GM12878 (cell line): ENCODE data around the gene PGBD5. TPM values are rescaled to one million over a fixed set of nuclear protein-coding genes. Genes with fewer than 3 reads are reported as not detected.

ENCODE experiments used
- ATAC-seq: fragments of 200-7000 bp; cut with Tn5 transposase; 3 replicates; pipeline ENCODE4 v1.9.1; 2020; ENCODE audit warnings: mild to moderate bottlenecking, moderate library complexity
- BruUV-seq: library from RNA; stranded (reverse); fragments of 400-500 nt; replicated peaks from 2 replicates; lab custom pipeline; 2021; lab: Mats Ljungman, UMichigan
- CTCF ChIA-PET: fragments of 300-600 bp; sonication (Branson Sonifier 250); formaldehyde crosslinking; extraction: SDS; loops from one replicate; lab custom pipeline; 2021; ENCODE audit warnings: inconsistent platforms; lab: Yijun Ruan, JAX
- POLR2A ChIA-PET: fragments of 350-600 bp; formaldehyde crosslinking; extraction: SDS; loops from one replicate; lab custom pipeline; 2021; ENCODE audit warnings: inconsistent platforms; lab: Charles Lee
- RAD21 ChIA-PET: fragments of 300-600 bp; sonication (Branson Sonifier 250); formaldehyde crosslinking; loops from one replicate; lab custom pipeline; 2023; ENCODE audit warnings: antibody characterized with exemption; ENCODE audit not compliant: unreplicated experiment; lab: Charles Lee
- SMC1A ChIA-PET: fragments of 300-600 bp; sonication (Branson Sonifier 250); formaldehyde crosslinking; loops from one replicate; lab custom pipeline; 2023; ENCODE audit not compliant: unreplicated experiment, uncharacterized antibody; lab: Charles Lee
- DNase-seq: peaks from one replicate; pipeline ENCODE4 v3.0.0-alpha.2; 2011; ENCODE audit warnings: low read depth, low spot score
- FAIRE-seq: peaks from 3 replicates; lab custom pipeline; 2011; peaks lifted over from hg19 to GRCh38; lab: Jason Lieb, UNC
- H2AFZ ChIP-seq: 2 replicates; pipeline ENCODE4 v1.6.0; 2011; ENCODE audit warnings: low read depth, low read length, control low read depth; ENCODE audit not compliant: control insufficient read depth
- H3K27ac ChIP-seq: 2 replicates; pipeline ENCODE4 v1.5.1; 2011; ENCODE audit warnings: control low read depth; ENCODE audit not compliant: control insufficient read depth, insufficient read depth
- H3K27me3 ChIP-seq, 2 experiments: replicated peaks in 1 of 2; 2 replicates each; pipeline versions ENCODE4 v1.6.0 to v1.6.1; 2011; ENCODE audit warnings: low read length in 1 of 2; ENCODE audit not compliant: control insufficient read depth in 2 of 2, insufficient read depth in 2 of 2
- H3K36me3 ChIP-seq, 2 experiments: 2 replicates each; pipeline ENCODE4 v1.5.1; 2011; ENCODE audit warnings: low read length in 1 of 2; ENCODE audit not compliant: control insufficient read depth in 2 of 2, insufficient read depth in 2 of 2
- H3K4me1 ChIP-seq: 2 replicates; pipeline ENCODE4 v1.6.1; 2011; ENCODE audit warnings: mild to moderate bottlenecking, low read length, moderate library complexity, mixed read lengths; ENCODE audit not compliant: control insufficient read depth, insufficient read depth
- H3K4me2 ChIP-seq: 2 replicates; pipeline ENCODE4 v1.6.0; 2011; ENCODE audit warnings: control low read depth; ENCODE audit not compliant: control insufficient read depth, insufficient read depth
- H3K4me3 ChIP-seq: fragments of 200-600 bp; sonication (generic); 2 replicates; pipeline ENCODE4 v1.5.1; 2016
- H3K79me2 ChIP-seq: 2 replicates; pipeline ENCODE4 v1.6.0; 2011; ENCODE audit warnings: low read length; ENCODE audit not compliant: control insufficient read depth, insufficient read depth
- H3K9ac ChIP-seq: 2 replicates; pipeline ENCODE4 v1.8.0; 2011; ENCODE audit warnings: low read length, control low read depth, mixed read lengths; ENCODE audit not compliant: control insufficient read depth, insufficient read depth
- H3K9me3 ChIP-seq: replicated peaks from 3 replicates; pipeline ENCODE4 v1.5.1; 2011; ENCODE audit warnings: mild to moderate bottlenecking, low read length; ENCODE audit not compliant: control insufficient read depth, insufficient read depth
- H4K20me1 ChIP-seq: 2 replicates; pipeline ENCODE4 v1.6.0; 2011; ENCODE audit not compliant: control insufficient read depth, insufficient read depth
- EED ChIP-seq: sonication (generic); IDR thresholded peaks from 2 replicates; pipeline ENCODE4 v1.6.1; 2016; ENCODE audit warnings: antibody characterized with exemption, low read depth
- ETV6 ChIP-seq, 2 experiments: fragments of 450-650 bp in 1 of 2; IDR thresholded peaks in 1 of 2; conservative IDR thresholded peaks in 1 of 2; 2 replicates each; pipeline ENCODE4 v1.6.1; 2014; ENCODE audit warnings: antibody characterized with exemption in 1 of 2, borderline replicate concordance in 1 of 2, low read depth in 1 of 2, mild to moderate bottlenecking in 1 of 2, moderate library complexity in 1 of 2
- HDAC2 ChIP-seq: fragments of 200-600 bp; sonication (generic); IDR thresholded peaks from 2 replicates; pipeline ENCODE4 v1.6.1; 2017
- MTA2 ChIP-seq: fragments of 450-650 bp; IDR thresholded peaks from 2 replicates; pipeline ENCODE4 v1.6.1; 2016; ENCODE audit warnings: low read depth, mild to moderate bottlenecking, moderate library complexity
- TBL1XR1 ChIP-seq: IDR thresholded peaks from 2 replicates; pipeline ENCODE4 v1.6.1; 2012; ENCODE audit warnings: low read depth, low read length, improper control_type of control experiment
- TCF3 ChIP-seq: IDR thresholded peaks from 2 replicates; pipeline ENCODE4 v1.6.1; 2012; ENCODE audit warnings: low read depth, mild to moderate bottlenecking, low read length, borderline replicate concordance; ENCODE audit not compliant: insufficient read depth
- YY1 ChIP-seq: IDR thresholded peaks from 2 replicates; pipeline ENCODE4 v1.6.1; 2011; ENCODE audit warnings: low read depth, mild to moderate bottlenecking, low read length
- ZZZ3 ChIP-seq: IDR thresholded peaks from 2 replicates; pipeline ENCODE4 v1.6.1; 2011; ENCODE audit warnings: low read depth; ENCODE audit not compliant: control insufficient read depth, insufficient read length
- WGBS: methylation state at CpG from one replicate; pipeline ENCODE4 v1.1.6; 2016; ENCODE audit warnings: low lambda C conversion rate; ENCODE audit not compliant: insufficient replicate concordance, insufficient coverage; ENCODE audit errors: missing lambda C conversion rate; 5-methylcytosine and 5-hydroxymethylcytosine counted together
- in situ Hi-C: fragments of 300-500 bp; cut with MboI; formaldehyde crosslinking; loops from 9 replicates; pipeline ENCODE4 v1.14.3; 2018; ENCODE audit warnings: mixed read lengths
- intact Hi-C: fragments of 100-400 bp; cut with micrococcal nuclease; formaldehyde crosslinking; loops from one replicate; pipeline ENCODE4 v1.14.2; 2022; ENCODE audit not compliant: unreplicated experiment
- polyA plus RNA-seq, 11 experiments: library from polyadenylated mRNA; depleted of rRNA in 4 of 11; unstranded in 6 of 11; stranded (reverse) in 5 of 11; fragments of >200 nt; fragmentation: Nextera tagmentation in 4 of 11; fragmentation: Illumina TruSeq in 1 of 11; extraction: Ambion mirVana in 4 of 11; extraction: Trizol in 1 of 11; gene quantifications; 1 replicate in 1 of 11; 2 replicates in 10 of 11; pipeline versions ENCODE4 v1.2.1 to v1.2.3, GENCODE V29; 2011 to 2016; ENCODE audit warnings: inconsistent platforms in 2 of 11, missing spikeins in 2 of 11, low read depth in 1 of 11
- total RNA-seq, 4 experiments: library from RNA; depleted of rRNA in 3 of 4; stranded (reverse); fragments of >200 nt in 3 of 4; fragmentation: Illumina TruSeq in 1 of 4; extraction: Trizol in 1 of 4; gene quantifications; 2 replicates each; pipeline versions ENCODE4 v1.2.1 to v1.2.3, GENCODE V29; 2013 to 2021
- TF ChIP-seq, protein P1 (sequence below): fragments of 450-650 bp; conservative IDR thresholded peaks from 2 replicates; pipeline ENCODE4 v1.6.1; 2017; ENCODE audit warnings: mild to moderate bottlenecking, moderate library complexity
- TF ChIP-seq, protein P2 (sequence below): fragments of 450-650 bp; IDR thresholded peaks from 2 replicates; pipeline ENCODE4 v1.6.1; 2017; ENCODE audit warnings: mild to moderate bottlenecking

The PGBD5 gene
- total and polyA plus RNA-seq, 10 of the 15 experiments (the other 5 are each of a cell fraction or from before 2014, with no cell fraction given) = 0.03 TPM; not detected in 9

DNA sequence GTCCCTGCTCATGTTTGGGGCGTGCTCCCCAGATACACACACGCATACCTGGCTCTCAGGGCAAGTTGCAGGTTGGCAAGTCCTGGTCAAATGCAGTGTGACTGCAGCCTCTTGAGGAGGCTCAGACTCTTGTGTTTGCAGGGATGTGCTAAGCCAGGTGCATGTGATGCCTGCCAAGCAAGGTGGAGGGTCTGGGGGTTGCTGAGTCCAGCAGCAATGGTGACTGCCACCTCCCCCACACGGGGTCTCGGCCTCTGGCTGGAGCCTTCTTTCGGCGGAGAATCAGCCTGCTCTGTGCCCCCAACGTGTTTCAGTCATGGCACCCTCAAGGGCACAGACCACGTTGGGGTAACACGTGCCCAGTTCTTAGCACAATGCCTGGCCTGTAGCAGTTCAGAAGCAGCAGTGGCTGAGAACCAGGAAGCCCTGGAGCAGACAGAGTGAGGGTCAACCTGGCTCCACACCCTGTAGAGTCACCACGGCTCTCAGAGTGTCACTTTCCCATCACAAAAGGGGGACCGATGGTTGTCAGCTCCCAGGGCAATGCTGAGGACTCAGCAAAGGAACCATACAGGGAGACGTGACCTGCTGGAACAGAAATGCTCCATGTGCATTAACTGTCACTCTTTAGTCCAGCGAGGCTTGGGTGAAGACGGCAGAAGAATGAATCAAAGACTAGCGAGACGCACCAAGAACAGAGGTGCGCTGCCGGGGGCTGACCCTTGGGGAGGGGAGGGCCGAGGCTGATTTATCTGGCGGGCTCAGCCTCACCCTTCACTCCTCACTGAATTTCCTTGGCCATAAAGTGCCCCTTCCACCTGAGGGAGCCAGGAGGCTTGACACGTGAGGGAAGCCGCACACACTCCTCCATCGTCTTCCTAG, 109.0 kb downstream of the PGBD5 start:
- WGBS = 38% methylated on average over 20 of the region's 23 CpGs
- no peak overlapping the region for H3K9ac ChIP-seq
- no peak overlapping the region for H3K27ac ChIP-seq
- H3K4me2 ChIP-seq = no peak overlapping the region
- CTCF ChIA-PET = no interaction called here
- POLR2A ChIA-PET = no interaction called here
- no peak for DNase-seq
- H2AFZ ChIP-seq = no peak overlapping the region
- H3K9me3 ChIP-seq = no peaks in the 10 kb centered on the region
- RAD21 ChIA-PET = no interaction called here
- SMC1A ChIA-PET = no interaction called here
- no peaks in the 10 kb centered on the region for H3K79me2 ChIP-seq
- in situ Hi-C loops (no loop called here), intact Hi-C loops (loop anchor here (10.0 kb wide), 1 partner anchor 1062 kb away; no protein-coding TSS in a partner anchor)
- no peak for ATAC-seq
- no peak overlapping the region for H3K4me3 ChIP-seq
- no peak for FAIRE-seq
- TF ChIP-seq, protein P1, sequence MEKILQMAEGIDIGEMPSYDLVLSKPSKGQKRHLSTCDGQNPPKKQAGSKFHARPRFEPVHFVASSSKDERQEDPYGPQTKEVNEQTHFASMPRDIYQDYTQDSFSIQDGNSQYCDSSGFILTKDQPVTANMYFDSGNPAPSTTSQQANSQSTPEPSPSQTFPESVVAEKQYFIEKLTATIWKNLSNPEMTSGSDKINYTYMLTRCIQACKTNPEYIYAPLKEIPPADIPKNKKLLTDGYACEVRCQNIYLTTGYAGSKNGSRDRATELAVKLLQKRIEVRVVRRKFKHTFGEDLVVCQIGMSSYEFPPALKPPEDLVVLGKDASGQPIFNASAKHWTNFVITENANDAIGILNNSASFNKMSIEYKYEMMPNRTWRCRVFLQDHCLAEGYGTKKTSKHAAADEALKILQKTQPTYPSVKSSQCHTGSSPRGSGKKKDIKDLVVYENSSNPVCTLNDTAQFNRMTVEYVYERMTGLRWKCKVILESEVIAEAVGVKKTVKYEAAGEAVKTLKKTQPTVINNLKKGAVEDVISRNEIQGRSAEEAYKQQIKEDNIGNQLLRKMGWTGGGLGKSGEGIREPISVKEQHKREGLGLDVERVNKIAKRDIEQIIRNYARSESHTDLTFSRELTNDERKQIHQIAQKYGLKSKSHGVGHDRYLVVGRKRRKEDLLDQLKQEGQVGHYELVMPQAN = no peak
- TF ChIP-seq HDAC2 = no peak
- TF ChIP-seq ZZZ3 = no peak
- TF ChIP-seq YY1 = no peak
- TF ChIP-seq TBL1XR1 = no peak
- no peak for TF ChIP-seq MTA2
- TF ChIP-seq ETV6 (conservative IDR thresholded peaks at IDR 0.05 in 1 of 2, IDR thresholded peaks at IDR 0.05 in 1 of 2; ENCODE audit: borderline replicate concordance in 1 of 2, low read depth in 1 of 2) = no peak
- no peak for TF ChIP-seq EED
- TF ChIP-seq, protein P2, sequence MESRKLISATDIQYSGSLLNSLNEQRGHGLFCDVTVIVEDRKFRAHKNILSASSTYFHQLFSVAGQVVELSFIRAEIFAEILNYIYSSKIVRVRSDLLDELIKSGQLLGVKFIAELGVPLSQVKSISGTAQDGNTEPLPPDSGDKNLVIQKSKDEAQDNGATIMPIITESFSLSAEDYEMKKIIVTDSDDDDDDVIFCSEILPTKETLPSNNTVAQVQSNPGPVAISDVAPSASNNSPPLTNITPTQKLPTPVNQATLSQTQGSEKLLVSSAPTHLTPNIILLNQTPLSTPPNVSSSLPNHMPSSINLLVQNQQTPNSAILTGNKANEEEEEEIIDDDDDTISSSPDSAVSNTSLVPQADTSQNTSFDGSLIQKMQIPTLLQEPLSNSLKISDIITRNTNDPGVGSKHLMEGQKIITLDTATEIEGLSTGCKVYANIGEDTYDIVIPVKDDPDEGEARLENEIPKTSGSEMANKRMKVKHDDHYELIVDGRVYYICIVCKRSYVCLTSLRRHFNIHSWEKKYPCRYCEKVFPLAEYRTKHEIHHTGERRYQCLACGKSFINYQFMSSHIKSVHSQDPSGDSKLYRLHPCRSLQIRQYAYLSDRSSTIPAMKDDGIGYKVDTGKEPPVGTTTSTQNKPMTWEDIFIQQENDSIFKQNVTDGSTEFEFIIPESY = no peak
- TF ChIP-seq TCF3 = no peak
- H3K4me1 ChIP-seq = no peaks in the 10 kb centered on the region
- BruUV-seq = no TSS peak
- no peaks in the 10 kb centered on the region for H4K20me1 ChIP-seq
- no peaks in the 10 kb centered on the region for H3K27me3 ChIP-seq
- no peaks in the 10 kb centered on the region for H3K36me3 ChIP-seq
